SK-N-SH (cell line): ENCODE results near the gene HOXA2. TPM values are rescaled to one million over a fixed set of nuclear protein-coding genes. Genes with fewer than 3 reads are reported as not detected.

Source experiments
- CTCF ChIA-PET: fragments of 300-600, 350-600 bp; formaldehyde crosslinking; extraction: SDS; loops from one replicate; lab custom pipeline; 2021; lab: Yijun Ruan, JAX
- POLR2A ChIA-PET: fragments of 350-600 bp; sonication (Branson Sonifier 250); formaldehyde crosslinking; extraction: SDS; loops from one replicate; lab custom pipeline; 2020; ENCODE audit warnings: antibody characterized with exemption, inconsistent platforms; lab: Yijun Ruan, JAX
- DNase-seq: peaks from one replicate; pipeline ENCODE4 v3.0.0; 2012
- H2AFZ ChIP-seq: fragments of 200-600 bp; sonication (generic); 2 replicates; pipeline ENCODE4 v1.8.1; 2016; ENCODE audit warnings: antibody characterized with exemption, mild to moderate bottlenecking, low read depth
- H3F3A ChIP-seq: fragments of 200-600 bp; sonication (generic); replicated peaks from 2 replicates; pipeline ENCODE3; 2016; ENCODE audit warnings: antibody characterized with exemption, mild to moderate bottlenecking; ENCODE audit not compliant: insufficient read depth
- H3K27ac ChIP-seq, 2 experiments: fragments of 200-500 bp in 1 of 2; fragments of 200-600 bp in 1 of 2; sonication (Bioruptor generic) in 1 of 2; sonication (generic), shearing (Covaris generic) in 1 of 2; 2 replicates each; pipeline versions ENCODE4 v1.5.1 to v1.6.1; 2014 to 2016; ENCODE audit warnings: low read depth in 2 of 2, inconsistent platforms in 1 of 2, low read length in 1 of 2, mild to moderate bottlenecking in 1 of 2, mixed read lengths in 1 of 2
- H3K27me3 ChIP-seq: fragments of 200-600 bp; sonication (generic), shearing (Covaris generic); 2 replicates; pipeline ENCODE4 v1.6.1; 2016; ENCODE audit warnings: mixed run types; ENCODE audit not compliant: insufficient read depth
- H3K36me3 ChIP-seq, 2 experiments: fragments of 200-500 bp in 1 of 2; fragments of 200-600 bp in 1 of 2; sonication (Bioruptor generic) in 1 of 2; sonication (generic) in 1 of 2; replicated peaks in 1 of 2; 2 replicates each; pipeline versions ENCODE3 to v1.5.1; 2014 to 2016; ENCODE audit warnings: low read length in 1 of 2, mild to moderate bottlenecking in 1 of 2; ENCODE audit not compliant: insufficient read depth in 2 of 2, control insufficient read depth in 1 of 2
- H3K4me1 ChIP-seq, 2 experiments: fragments of 200-500 bp in 1 of 2; fragments of 200-600 bp in 1 of 2; sonication (Bioruptor generic) in 1 of 2; sonication (generic), shearing (Covaris generic) in 1 of 2; 2 replicates each; pipeline versions ENCODE4 v1.5.1 to v1.6.1; 2014 to 2016; ENCODE audit warnings: low read depth in 1 of 2, low read length in 1 of 2, mixed run types in 1 of 2; ENCODE audit not compliant: insufficient read depth in 2 of 2, control insufficient read depth in 1 of 2
- H3K4me2 ChIP-seq: fragments of 200-600 bp; sonication (generic), shearing (Covaris generic); 2 replicates; pipeline ENCODE4 v1.6.1; 2017; ENCODE audit warnings: mixed run types
- H3K4me3 ChIP-seq, 2 experiments: fragments of 200-500 bp in 1 of 2; fragments of 200-600 bp in 1 of 2; sonication (Bioruptor generic) in 1 of 2; sonication (generic), shearing (Covaris generic) in 1 of 2; 2 replicates each; pipeline versions ENCODE4 v1.5.1 to v1.8.1; 2014 to 2016; ENCODE audit warnings: low read depth in 2 of 2, inconsistent platforms in 1 of 2, low read length in 1 of 2, mild to moderate bottlenecking in 1 of 2, mixed read lengths in 1 of 2, moderate library complexity in 1 of 2
- H3K79me2 ChIP-seq: fragments of 200-600 bp; sonication (generic); 2 replicates; pipeline ENCODE4 v1.8.1; 2017; ENCODE audit warnings: mild to moderate bottlenecking; ENCODE audit not compliant: insufficient read depth
- H3K9ac ChIP-seq: fragments of 200-600 bp; sonication (generic); 2 replicates; pipeline ENCODE4 v1.6.1; 2017; ENCODE audit warnings: mixed run types
- H3K9me2 ChIP-seq: fragments of 200-600 bp; sonication (generic); 2 replicates; pipeline ENCODE4 v1.6.1; 2017; ENCODE audit warnings: mixed run types
- H3K9me3 ChIP-seq: fragments of 200-600 bp; sonication (generic); 2 replicates; pipeline ENCODE4 v1.6.1; 2017; ENCODE audit warnings: mixed run types, mild to moderate bottlenecking, moderate library complexity
- H4K20me1 ChIP-seq: fragments of 200-600 bp; sonication (generic); 2 replicates; pipeline ENCODE4 v1.6.1; 2017; ENCODE audit warnings: mild to moderate bottlenecking, mixed run types; ENCODE audit not compliant: insufficient read depth
- CTCF ChIP-seq: fragments of 200-600 bp; sonication (generic); IDR thresholded peaks from 2 replicates; pipeline ENCODE4 v1.6.1; 2017; ENCODE audit warnings: antibody characterized with exemption, mild to moderate bottlenecking, moderate library complexity
- ELF1 ChIP-seq: IDR thresholded peaks from 2 replicates; pipeline ENCODE4 v1.4.0; 2012
- EP300 ChIP-seq, 2 experiments: IDR thresholded peaks; 2 replicates each; pipeline versions ENCODE4 v1.4.0 to v1.6.1; 2012; ENCODE audit warnings: borderline replicate concordance in 1 of 2, low read depth in 1 of 2, low read length in 1 of 2
- FOXJ3 ChIP-seq: sonication (generic); formaldehyde crosslinking; IDR thresholded peaks from 2 replicates; pipeline ENCODE4 v1.5.1; 2020; ENCODE audit warnings: mild to moderate bottlenecking, missing genetic modification reagents
- IRF3 ChIP-seq: fragments of 150-350 bp; IDR thresholded peaks from 2 replicates; pipeline ENCODE4 v1.6.1; 2016; ENCODE audit warnings: mild to moderate bottlenecking, low read depth, low read length
- JUND ChIP-seq: IDR thresholded peaks from 2 replicates; pipeline ENCODE4 v1.4.0; 2012
- MAX ChIP-seq: IDR thresholded peaks from 2 replicates; pipeline ENCODE4 v1.4.0; 2012; ENCODE audit warnings: low read depth
- MEF2A ChIP-seq: IDR thresholded peaks from 2 replicates; pipeline ENCODE4 v1.4.0; 2012; ENCODE audit warnings: low read depth, borderline replicate concordance
- PBX3 ChIP-seq: IDR thresholded peaks from 2 replicates; pipeline ENCODE4; 2012
- RAD21 ChIP-seq: IDR thresholded peaks from 2 replicates; pipeline ENCODE4 v1.6.1; 2012; ENCODE audit warnings: mild to moderate bottlenecking, low read length
- RXRA ChIP-seq: IDR thresholded peaks from 2 replicates; pipeline ENCODE4 v1.4.0; 2012; ENCODE audit warnings: low read depth, mild to moderate bottlenecking, borderline replicate concordance
- SIN3A ChIP-seq: IDR thresholded peaks from 2 replicates; pipeline ENCODE4 v1.6.1; 2012; ENCODE audit warnings: low read depth, mild to moderate bottlenecking, low read length, moderate library complexity, borderline replicate concordance
- SMC3 ChIP-seq: IDR thresholded peaks from 2 replicates; pipeline ENCODE4 v1.6.1; 2012; ENCODE audit warnings: low read depth, low read length, improper control_type of control experiment
- TAF1 ChIP-seq: IDR thresholded peaks from 2 replicates; pipeline ENCODE4 v1.6.1; 2012; ENCODE audit warnings: low read depth, mild to moderate bottlenecking, low read length, moderate library complexity, borderline replicate concordance
- TCF12 ChIP-seq: IDR thresholded peaks from 2 replicates; pipeline ENCODE4 v1.4.0; 2012
- WGBS: methylation state at CpG from one replicate; pipeline ENCODE4 v1.1.6; 2017; ENCODE audit warnings: low lambda C conversion rate; 5-methylcytosine and 5-hydroxymethylcytosine counted together
- polyA plus RNA-seq, 3 experiments: library from polyadenylated mRNA; depleted of rRNA; stranded (reverse); fragments of >200 nt; gene quantifications; 2 replicates each; pipeline ENCODE4 v1.2.3, GENCODE V29; 2012
- TF ChIP-seq, protein P1 (sequence below): IDR thresholded peaks from 2 replicates; pipeline ENCODE4 v1.6.1; 2012; ENCODE audit warnings: mild to moderate bottlenecking, low read depth, low read length, moderate library complexity

HOXA2 gene
- polyA plus RNA-seq, 1 of the 3 experiments (the other 2 are of a cell fraction): not detected

DNA sequence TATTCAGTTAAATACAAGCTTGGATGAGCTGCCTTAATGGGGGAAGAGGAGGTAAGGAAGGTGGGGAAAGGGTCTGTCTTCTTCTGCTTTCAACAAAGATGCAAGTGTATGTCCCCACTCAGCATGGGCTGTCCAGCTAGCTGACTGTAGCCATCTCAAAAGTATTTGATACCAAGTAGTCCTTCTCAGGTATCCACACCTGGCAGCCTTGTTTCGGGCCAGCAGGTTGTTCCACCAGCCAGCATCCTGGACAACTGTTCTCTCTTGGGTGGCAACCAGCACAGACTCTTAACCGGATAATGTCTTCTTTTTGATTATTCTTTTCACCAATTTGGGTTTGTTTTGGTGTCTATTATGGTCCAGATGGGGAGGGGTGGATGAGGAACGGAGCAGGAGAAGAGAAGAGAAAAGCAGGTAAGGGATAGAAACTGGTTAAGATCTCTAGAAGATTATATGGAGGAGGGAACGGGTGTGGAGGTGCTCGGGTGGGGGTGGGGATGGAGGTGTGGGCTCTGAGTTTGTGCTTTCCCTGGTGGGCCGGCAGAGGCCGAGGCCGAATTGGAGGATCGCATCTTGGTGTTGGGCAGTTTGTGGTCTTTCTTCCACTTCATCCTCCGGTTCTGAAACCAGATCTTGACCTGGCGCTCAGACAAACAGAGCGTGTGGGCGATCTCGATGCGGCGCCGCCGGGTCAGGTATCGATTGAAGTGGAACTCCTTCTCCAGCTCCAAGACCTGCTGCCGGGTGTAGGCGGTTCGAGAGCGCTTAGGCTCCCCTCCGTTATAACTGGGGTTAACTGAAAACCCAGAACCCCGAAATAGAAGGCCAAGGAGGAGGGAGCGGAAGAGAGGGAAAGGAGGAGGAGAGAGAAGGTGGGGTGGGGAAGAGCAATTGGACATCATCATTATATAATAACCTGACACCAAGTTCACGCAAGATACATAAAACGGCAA is 26.6 kb upstream of the HOXA2 start:
- 40% methylated on average over 28 of the region's 28 CpGs for WGBS
- Histone ChIP-seq H3K9me3 (no peaks in the 10 kb centered on the region), H3K9me2 (no peaks in the 10 kb centered on the region), H3K4me2 (no peak overlapping the region), H3K9ac (no peak overlapping the region), H3K27ac (no peak overlapping the region), H2AFZ (no peak overlapping the region), H3K36me3 (no peaks in the 10 kb centered on the region), H3K79me2 (no peaks in the 10 kb centered on the region), H4K20me1 (no peaks in the 10 kb centered on the region), H3K27me3 (peaks cover 88% of the 10 kb centered on the region), H3K4me1 (peaks cover 0 to 4% of the 10 kb centered on the region in 2 experiments; a peak in 1 of 4 replicates), H3K4me3 (no peak overlapping the region), H3F3A (no peaks in the 10 kb centered on the region)
- POLR2A ChIA-PET: no interaction called here
- no peak for TF ChIP-seq MEF2A
- TF ChIP-seq MAX: no peak
- TF ChIP-seq ELF1: no peak
- TF ChIP-seq IRF3: no peak
- no peak for TF ChIP-seq SMC3
- no peak for TF ChIP-seq RXRA
- TF ChIP-seq TCF12: no peak
- no peak for TF ChIP-seq SIN3A
- no peak for TF ChIP-seq PBX3
- TF ChIP-seq EP300 (IDR thresholded peaks at IDR 0.05; ENCODE audit: borderline replicate concordance in 1 of 2, low read depth in 1 of 2, low read length in 1 of 2): no peak
- no peak for TF ChIP-seq TAF1
- CTCF ChIA-PET: interaction anchor here (1.2 to 3.4 kb wide), 2 partner anchors 33 to 449 kb away, joined by 3 to 18 read pairs; no protein-coding TSS in a partner anchor
- no peak for DNase-seq

GRCh38 chr7:27128034-27128433 is 25.6 kb upstream of the HOXA2 start:
- no peak for DNase-seq
- TF ChIP-seq JUND (no peak), RAD21 (no peak), FOXJ3 (CRISPR knock-in tag) (no peak), CTCF (no peak)
- TF ChIP-seq, protein P1, sequence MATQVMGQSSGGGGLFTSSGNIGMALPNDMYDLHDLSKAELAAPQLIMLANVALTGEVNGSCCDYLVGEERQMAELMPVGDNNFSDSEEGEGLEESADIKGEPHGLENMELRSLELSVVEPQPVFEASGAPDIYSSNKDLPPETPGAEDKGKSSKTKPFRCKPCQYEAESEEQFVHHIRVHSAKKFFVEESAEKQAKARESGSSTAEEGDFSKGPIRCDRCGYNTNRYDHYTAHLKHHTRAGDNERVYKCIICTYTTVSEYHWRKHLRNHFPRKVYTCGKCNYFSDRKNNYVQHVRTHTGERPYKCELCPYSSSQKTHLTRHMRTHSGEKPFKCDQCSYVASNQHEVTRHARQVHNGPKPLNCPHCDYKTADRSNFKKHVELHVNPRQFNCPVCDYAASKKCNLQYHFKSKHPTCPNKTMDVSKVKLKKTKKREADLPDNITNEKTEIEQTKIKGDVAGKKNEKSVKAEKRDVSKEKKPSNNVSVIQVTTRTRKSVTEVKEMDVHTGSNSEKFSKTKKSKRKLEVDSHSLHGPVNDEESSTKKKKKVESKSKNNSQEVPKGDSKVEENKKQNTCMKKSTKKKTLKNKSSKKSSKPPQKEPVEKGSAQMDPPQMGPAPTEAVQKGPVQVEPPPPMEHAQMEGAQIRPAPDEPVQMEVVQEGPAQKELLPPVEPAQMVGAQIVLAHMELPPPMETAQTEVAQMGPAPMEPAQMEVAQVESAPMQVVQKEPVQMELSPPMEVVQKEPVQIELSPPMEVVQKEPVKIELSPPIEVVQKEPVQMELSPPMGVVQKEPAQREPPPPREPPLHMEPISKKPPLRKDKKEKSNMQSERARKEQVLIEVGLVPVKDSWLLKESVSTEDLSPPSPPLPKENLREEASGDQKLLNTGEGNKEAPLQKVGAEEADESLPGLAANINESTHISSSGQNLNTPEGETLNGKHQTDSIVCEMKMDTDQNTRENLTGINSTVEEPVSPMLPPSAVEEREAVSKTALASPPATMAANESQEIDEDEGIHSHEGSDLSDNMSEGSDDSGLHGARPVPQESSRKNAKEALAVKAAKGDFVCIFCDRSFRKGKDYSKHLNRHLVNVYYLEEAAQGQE: no peak
- Histone ChIP-seq H3K4me1 (peaks cover 0 to 4% of the 10 kb centered on the region in 2 experiments; a peak in 1 of 4 replicates), H3K9me3 (no peaks in the 10 kb centered on the region), H3K27ac (no peak overlapping the region), H3K4me2 (no peak overlapping the region), H4K20me1 (no peaks in the 10 kb centered on the region), H3K9me2 (no peaks in the 10 kb centered on the region), H2AFZ (no peak overlapping the region), H3K79me2 (no peaks in the 10 kb centered on the region), H3F3A (no peaks in the 10 kb centered on the region), H3K4me3 (no peak overlapping the region), H3K27me3 (peaks cover 88% of the 10 kb centered on the region), H3K9ac (no peak overlapping the region), H3K36me3 (no peaks in the 10 kb centered on the region)
- ChIA-PET CTCF (interaction anchor here (1.2 to 3.4 kb wide), 4 partner anchors 16 to 448 kb away, joined by 3 to 18 read pairs (median 6); partner anchors contain the start of gene HOXA5), POLR2A (no interaction called here)
- 7% methylated on average over 2 of the region's 2 CpGs for WGBS
